Measurements from ENCODE around the gene PDZD2. TPM values are rescaled to one million over a fixed set of nuclear protein-coding genes. Genes with fewer than 3 reads are reported as not detected.

Gene PDZD2
- total RNA-seq, 1 donor from 2014 or later: 6.7 TPM

DNA sequence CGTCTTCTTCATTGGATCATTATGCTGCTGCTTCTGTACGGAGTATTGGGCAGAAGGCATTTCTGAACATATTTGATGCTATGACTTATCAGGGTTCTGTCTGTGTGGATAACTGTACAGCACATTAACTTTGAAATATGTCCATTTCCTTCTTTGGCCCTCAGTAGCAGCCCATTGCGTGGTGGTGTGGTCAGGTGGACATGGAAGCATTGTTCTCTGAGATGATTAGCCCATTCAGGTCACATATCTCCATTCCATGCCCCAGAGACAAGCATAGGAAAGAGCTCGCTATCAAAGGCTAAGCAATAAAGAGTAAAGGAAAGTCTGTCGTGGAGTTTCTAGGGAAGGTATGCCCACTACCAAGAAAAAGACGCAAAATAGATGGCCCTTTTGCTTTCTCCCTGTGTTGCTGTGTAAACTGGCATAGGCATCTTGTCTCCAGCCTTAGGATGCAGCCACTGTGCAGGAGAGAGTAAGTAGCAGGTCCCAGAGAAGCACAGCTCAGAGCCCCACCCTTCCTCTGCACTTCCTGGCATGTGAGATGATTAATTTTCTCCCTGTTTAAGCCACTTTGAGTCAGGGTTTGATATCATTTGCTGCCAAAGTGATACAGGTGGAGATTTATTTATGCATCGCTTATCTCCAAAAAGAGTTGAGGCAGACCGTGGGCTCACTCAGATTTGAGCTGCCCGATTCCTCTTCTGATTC is 221.9 kb downstream of the PDZD2 start:
- Histone ChIP-seq H3K4me3 (ENCODE audit: low read depth, low read length) (no peak overlapping the region), H3K36me3 (ENCODE audit: control insufficient read depth, insufficient read depth, low read length) (peaks cover 1% of the 10 kb centered on the region), H3K27me3 (ENCODE audit: control insufficient read depth, insufficient read depth, low read length) (no peaks in the 10 kb centered on the region)
- TF ChIP-seq CTCF (IDR thresholded peaks at IDR 0.05; ENCODE audit: insufficient read depth, low read length, poor library complexity, severe bottlenecking): no peak
- no peak for DNase-seq (ENCODE audit: low read depth)

- no peak overlapping the region for H3K4me3 ChIP-seq (ENCODE audit: low read depth, low read length)
- peaks cover 1% of the 10 kb centered on the region for H3K36me3 ChIP-seq (ENCODE audit: control insufficient read depth, insufficient read depth, low read length)
- DNase-seq (ENCODE audit: low read depth): no peak
- no peaks in the 10 kb centered on the region for H3K27me3 ChIP-seq (ENCODE audit: control insufficient read depth, insufficient read depth, low read length)
- TF ChIP-seq CTCF (IDR thresholded peaks at IDR 0.05; ENCODE audit: insufficient read depth, low read length, poor library complexity, severe bottlenecking): no peak
These were observed 222.7 kb downstream of the PDZD2 start for GRCh38 chr5:31861601-31862000.

DNA sequence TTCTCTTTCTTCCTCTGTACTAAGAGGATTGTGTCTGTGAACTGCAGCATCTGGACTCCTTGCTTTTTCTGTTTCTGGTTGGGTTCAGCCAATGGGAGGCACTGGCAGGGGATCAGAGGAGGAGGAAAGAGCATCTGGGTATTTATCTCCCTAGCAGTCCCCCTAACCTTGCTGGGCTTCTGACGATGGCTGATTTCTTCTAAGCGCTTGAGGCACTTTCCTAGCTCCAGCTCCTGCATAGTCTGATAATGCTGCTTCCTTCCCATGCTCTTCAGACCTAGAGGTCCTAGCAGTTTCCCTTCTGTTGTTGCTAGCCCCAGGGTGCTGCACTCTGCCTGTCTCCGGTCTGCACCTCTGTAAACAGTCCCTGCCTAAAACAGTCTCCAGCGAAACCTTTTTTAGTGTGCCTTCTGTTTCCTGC is 225.1 kb downstream of the PDZD2 start:
- Histone ChIP-seq H3K27me3 (ENCODE audit: control insufficient read depth, insufficient read depth, low read length) (no peaks in the 10 kb centered on the region), H3K4me3 (ENCODE audit: low read depth, low read length) (no peak overlapping the region)
- no peak for TF ChIP-seq CTCF (IDR thresholded peaks at IDR 0.05; ENCODE audit: insufficient read depth, low read length, poor library complexity, severe bottlenecking)

GRCh38 chr5:31866166-31866565 is 227.2 kb downstream of the PDZD2 start:
- TF ChIP-seq CTCF (IDR thresholded peaks at IDR 0.05; ENCODE audit: insufficient read depth, low read length, poor library complexity, severe bottlenecking): no peak
- Histone ChIP-seq H3K4me3 (ENCODE audit: low read depth, low read length) (no peak overlapping the region), H3K36me3 (ENCODE audit: control insufficient read depth, insufficient read depth, low read length) (no peaks in the 10 kb centered on the region), H3K27me3 (ENCODE audit: control insufficient read depth, insufficient read depth, low read length) (no peaks in the 10 kb centered on the region)
- DNase-seq (ENCODE audit: low read depth): no peak

More for the DNA sequence above, 225.1 kb downstream of the PDZD2 start:
- no peaks in the 10 kb centered on the region for H3K36me3 ChIP-seq (ENCODE audit: control insufficient read depth, insufficient read depth, low read length)
- DNase-seq (ENCODE audit: low read depth): no peak

- Histone ChIP-seq H3K36me3 (ENCODE audit: control insufficient read depth, insufficient read depth, low read length) (no peaks in the 10 kb centered on the region), H3K4me3 (ENCODE audit: low read depth, low read length) (no peak overlapping the region), H3K27me3 (ENCODE audit: control insufficient read depth, insufficient read depth, low read length) (no peaks in the 10 kb centered on the region)
- no peak for TF ChIP-seq CTCF (IDR thresholded peaks at IDR 0.05; ENCODE audit: insufficient read depth, low read length, poor library complexity, severe bottlenecking)
- DNase-seq (ENCODE audit: low read depth): no peak
These were observed 228.3 kb downstream of the PDZD2 start for GRCh38 chr5:31867219-31867618.

GRCh38 chr5:31880449-31880848 is 241.5 kb downstream of the PDZD2 start:
- Histone ChIP-seq H3K4me3 (ENCODE audit: low read depth, low read length) (no peak overlapping the region), H3K27me3 (ENCODE audit: control insufficient read depth, insufficient read depth, low read length) (no peaks in the 10 kb centered on the region), H3K36me3 (ENCODE audit: control insufficient read depth, insufficient read depth, low read length) (no peaks in the 10 kb centered on the region)
- DNase-seq (ENCODE audit: low read depth): no peak
- no peak for TF ChIP-seq CTCF (IDR thresholded peaks at IDR 0.05; ENCODE audit: insufficient read depth, low read length, poor library complexity, severe bottlenecking)

Data from kidney epithelial cell (primary cell).